UCSD-AML1 (cell line): ENCODE measurements around the gene TEX38.
"Not testable (repeated sequence)": the region's sequence is repeated elsewhere in the genome, so short reads cannot be mapped to it uniquely, and the experiment has no call there.

ENCODE experiments used
- DNase-seq: peaks from one replicate; lab custom pipeline; 2025; ENCODE audit not compliant: unreplicated experiment; lab: John Stamatoyannopoulos, UW

The TEX38 gene

GRCh38 chr1:46687093-46687659, 15.5 kb downstream of the TEX38 start:
- DNase-seq = no peak

DNA sequence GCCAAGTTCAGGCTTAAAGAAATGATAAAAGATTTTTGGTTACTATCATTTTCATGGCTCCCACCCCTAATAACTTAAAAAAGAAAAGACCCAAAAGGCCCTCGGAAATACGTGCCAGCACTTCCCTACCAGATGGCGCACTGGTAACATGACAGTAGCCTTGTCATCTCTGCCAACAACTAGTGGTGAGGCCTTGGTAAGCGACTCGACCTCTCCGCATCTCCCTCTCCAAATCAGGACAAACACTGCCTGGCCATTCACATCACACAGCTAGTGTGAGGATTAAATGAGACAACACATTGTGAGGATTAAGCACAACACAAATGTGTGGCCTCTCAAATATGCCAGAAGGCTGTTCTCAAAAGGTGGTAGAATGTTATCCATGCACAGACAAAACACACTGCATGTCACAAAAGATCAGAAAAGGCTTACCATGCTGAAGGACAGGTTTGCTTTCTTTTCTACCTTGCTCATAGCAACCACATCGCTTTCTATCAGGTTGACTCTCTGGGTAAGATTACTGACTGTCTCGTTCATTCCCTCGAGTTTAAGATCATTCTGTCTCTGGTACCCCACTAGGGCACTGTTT, 16.4 kb downstream of the TEX38 start:
- DNase-seq = no peak

DNA sequence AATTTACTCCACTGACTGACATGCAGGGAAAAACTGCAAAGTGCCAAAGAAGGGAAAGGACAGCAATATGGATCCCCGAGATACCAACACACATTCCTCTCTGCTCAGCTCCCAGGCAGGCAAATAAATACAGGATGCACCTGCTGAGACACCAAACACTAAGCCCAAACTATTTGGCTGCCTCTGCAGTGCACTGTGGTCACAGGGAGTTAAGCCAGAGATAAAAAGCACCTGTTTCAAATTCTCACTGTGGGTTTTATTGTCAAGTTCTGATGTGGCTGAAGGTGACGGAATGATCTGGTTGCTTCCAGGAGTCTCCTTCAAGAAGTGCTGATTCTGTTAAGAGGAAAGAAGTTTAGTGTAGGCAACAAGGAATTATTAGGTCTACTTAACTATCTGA, 17.7 kb downstream of the TEX38 start:
- DNase-seq = no peak

- DNase-seq = no peak
Observed at GRCh38 chr1:46689897-46690296, 18.2 kb downstream of the TEX38 start.

GRCh38 chr1:46690931-46691421, 19.3 kb downstream of the TEX38 start:
- no peak for DNase-seq

DNA sequence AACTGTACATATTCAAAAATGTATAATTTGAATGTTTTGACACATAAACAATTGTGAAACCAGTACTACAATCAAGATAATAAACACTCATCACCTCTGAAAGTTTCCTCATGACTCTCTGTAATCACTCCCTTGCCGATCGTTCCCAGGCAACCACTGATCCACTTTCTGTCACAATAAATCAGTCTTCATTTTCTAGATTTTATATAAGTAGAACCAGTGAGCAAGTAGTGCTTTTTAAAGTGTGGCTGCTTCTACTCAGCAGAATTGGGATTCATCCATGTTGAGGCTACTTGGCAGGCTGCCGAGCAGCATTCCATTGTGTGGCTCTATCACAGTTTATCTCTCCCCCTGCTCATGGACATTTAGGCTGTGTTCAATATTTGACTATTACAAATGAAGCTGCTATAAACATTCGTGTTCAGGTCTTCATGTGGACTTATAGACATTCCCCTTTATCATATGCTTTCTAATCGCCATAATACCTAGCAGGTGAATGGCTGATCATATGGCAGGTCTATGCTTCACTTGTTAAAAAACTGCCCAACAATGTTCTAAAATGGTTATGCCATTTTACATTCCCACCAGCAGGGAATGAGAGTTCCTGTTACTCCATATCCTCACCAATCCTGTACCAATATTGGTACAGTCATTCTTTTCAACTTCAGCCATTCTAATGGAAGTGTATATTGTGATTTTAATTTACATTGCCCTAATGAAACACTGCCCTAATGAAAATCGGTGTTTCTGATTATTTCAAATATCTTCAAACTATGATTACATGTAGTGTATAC, 20.5 kb downstream of the TEX38 start:
- DNase-seq = no peak

- DNase-seq = no peak
Observed at GRCh38 chr1:46692811-46693770, 21.4 kb downstream of the TEX38 start.

DNA sequence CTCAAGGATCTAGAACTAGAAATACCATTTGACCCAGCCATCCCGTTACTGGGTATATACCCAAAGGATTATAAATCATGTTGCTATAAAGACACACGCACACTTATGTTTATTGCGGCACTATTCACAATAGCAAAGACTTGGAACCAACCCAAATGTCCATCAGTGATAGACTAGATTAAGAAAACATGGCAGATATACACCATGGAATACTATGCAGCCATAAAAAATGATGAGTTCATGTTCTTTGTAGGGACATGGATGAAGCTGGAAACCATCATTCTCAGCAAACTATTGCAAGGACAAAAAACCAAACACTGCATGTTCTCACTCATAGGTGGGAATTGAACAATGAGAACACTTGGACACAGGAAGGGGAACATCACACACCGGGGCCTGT, 23.0 kb downstream of the TEX38 start:
- DNase-seq = not testable (repeated sequence)

GRCh38 chr1:46697053-46697452, 25.4 kb downstream of the TEX38 start:
- no peak for DNase-seq

GRCh38 chr1:46699666-46700065, 28.0 kb downstream of the TEX38 start:
- no peak for DNase-seq

GRCh38 chr1:46703927-46704641, 32.4 kb downstream of the TEX38 start:
- DNase-seq = no peak

GRCh38 chr1:46705408-46705807, 33.8 kb downstream of the TEX38 start:
- DNase-seq = no peak

GRCh38 chr1:46708121-46708520, 36.5 kb downstream of the TEX38 start:
- no peak for DNase-seq

GRCh38 chr1:46714976-46715375, 43.3 kb downstream of the TEX38 start:
- DNase-seq = no peak

DNA sequence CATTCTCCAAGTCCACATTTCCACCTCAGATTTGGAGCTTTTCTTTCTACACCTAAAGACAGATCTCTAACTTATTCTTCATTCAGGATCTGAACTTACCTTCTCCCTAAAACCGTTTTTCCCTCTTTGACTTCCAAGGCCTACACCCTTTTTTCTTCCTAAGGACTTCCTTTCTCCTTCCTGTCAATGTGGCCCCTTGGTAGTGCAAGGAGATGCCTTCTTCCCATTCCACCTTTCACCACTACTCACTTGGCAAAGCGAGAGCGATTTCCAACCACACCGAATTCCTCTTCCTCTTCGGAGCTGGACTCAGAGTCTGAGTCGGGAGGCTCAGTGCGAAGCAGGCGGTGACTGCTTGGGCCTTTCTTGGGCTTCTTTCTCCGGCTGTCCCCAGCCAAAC, 46.0 kb downstream of the TEX38 start:
- no peak for DNase-seq

- DNase-seq = no peak
Observed at GRCh38 chr1:46718340-46718726, 46.7 kb downstream of the TEX38 start.

GRCh38 chr1:46718727-46719622, 47.3 kb downstream of the TEX38 start, which contains the start of gene EFCAB14:
Gene EFCAB14, minus strand, starts transcription at chr1:46719114. Its CDS starts 1,027 bp downstream, at chr1:46718087.
- peak; percentile 96 for DNase-seq

DNA sequence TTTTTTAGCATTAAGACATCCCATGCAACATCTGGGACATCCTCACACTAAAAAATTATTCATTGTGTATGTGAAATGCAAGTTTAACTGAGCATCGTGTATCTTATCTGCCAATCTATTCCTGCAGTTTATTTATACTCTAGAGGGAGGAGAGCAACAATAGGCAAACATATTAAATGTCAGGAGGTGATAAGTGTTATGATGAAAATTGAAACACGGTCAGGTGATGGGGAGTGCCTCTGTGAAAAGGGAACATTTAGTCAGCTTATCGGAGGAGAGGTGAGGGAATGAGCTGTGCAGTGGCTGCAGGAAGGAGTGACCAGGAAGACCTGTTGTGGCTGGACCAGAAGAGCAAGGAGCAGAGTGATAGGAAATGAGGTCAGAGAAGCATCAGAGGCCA, 48.0 kb downstream of the TEX38 start:
- DNase-seq = no peak

DNA sequence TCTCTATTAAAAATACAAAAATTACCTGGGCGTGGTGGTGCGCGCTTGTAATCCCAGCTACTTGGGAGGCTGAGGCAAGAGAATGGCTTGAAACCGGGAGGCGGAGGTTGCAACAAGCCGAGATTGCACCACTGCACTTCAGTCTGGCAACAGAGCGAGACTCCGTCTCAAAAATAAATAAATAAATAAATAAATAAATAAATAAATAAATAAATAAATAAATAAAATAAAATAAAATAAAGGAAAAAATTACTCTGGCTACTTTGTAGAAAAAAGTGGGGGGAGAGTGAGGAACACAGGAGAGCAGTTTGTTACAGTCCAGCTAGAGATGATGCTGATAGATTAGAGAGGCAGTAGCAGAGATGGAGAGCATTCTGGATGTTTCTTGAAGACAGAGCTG, 48.7 kb downstream of the TEX38 start:
- DNase-seq = not testable (repeated sequence)
